ENCODE measurements around the gene JCAD. TPM values are rescaled to one million over a fixed set of nuclear protein-coding genes. Genes with fewer than 3 reads are reported as not detected.

The JCAD gene
- polyA plus RNA-seq, 1 of the 3 experiments (the other 2 are of a cell fraction): 19.0 TPM

- TF ChIP-seq, protein P1, sequence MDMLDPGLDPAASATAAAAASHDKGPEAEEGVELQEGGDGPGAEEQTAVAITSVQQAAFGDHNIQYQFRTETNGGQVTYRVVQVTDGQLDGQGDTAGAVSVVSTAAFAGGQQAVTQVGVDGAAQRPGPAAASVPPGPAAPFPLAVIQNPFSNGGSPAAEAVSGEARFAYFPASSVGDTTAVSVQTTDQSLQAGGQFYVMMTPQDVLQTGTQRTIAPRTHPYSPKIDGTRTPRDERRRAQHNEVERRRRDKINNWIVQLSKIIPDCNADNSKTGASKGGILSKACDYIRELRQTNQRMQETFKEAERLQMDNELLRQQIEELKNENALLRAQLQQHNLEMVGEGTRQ (IDR thresholded peaks at IDR 0.05; ENCODE audit: borderline replicate concordance, low read depth, low read length): no peak
Measured at GRCh38 chr10:30047924-30048531, 11.4 kb downstream of the JCAD start (continued).

- Histone ChIP-seq H3K27ac (ENCODE audit: low read depth in 2 of 2, low read length in 1 of 2) (no peak overlapping the region), H3K4me3 (ENCODE audit: low read depth in 2 of 2, low read length in 1 of 2) (no peak overlapping the region), H3K9me3 (no peaks in the 10 kb centered on the region), H3K36me3 (replicated peaks in 1 of 2; ENCODE audit: control insufficient read depth in 1 of 2, insufficient read depth in 2 of 2, low read length in 1 of 2) (peaks cover 49 to 73% of the 10 kb centered on the region in 2 experiments), H4K20me1 (ENCODE audit: insufficient read depth) (peaks cover 100% of the 10 kb centered on the region), H3K79me2 (ENCODE audit: insufficient read depth) (peaks cover 100% of the 10 kb centered on the region), H3K4me2 (no peak overlapping the region), H3K27me3 (ENCODE audit: insufficient read depth) (no peaks in the 10 kb centered on the region), H3K9me2 (no peaks in the 10 kb centered on the region), H2AFZ (ENCODE audit: low read depth) (no peak overlapping the region), H3F3A (replicated peaks; ENCODE audit: insufficient read depth) (peaks cover 7% of the 10 kb centered on the region), H3K9ac (no peak overlapping the region), H3K4me1 (ENCODE audit: control insufficient read depth in 1 of 2, insufficient read depth in 2 of 2, low read depth in 1 of 2, low read length in 1 of 2) (peaks cover 4 to 16% of the 10 kb centered on the region in 2 experiments; a peak in 3 of 4 replicates)
- TF ChIP-seq TEAD4 (IDR thresholded peaks at IDR 0.05; ENCODE audit: borderline replicate concordance, insufficient read depth): no peak
- no peak for TF ChIP-seq EZH2phosphoT487 (IDR thresholded peaks at IDR 0.05; ENCODE audit: borderline replicate concordance, low read depth)
- no peak for TF ChIP-seq MXI1 (IDR thresholded peaks at IDR 0.05; ENCODE audit: low read depth, low read length)
- no peak for TF ChIP-seq USF1 (IDR thresholded peaks at IDR 0.05; ENCODE audit: borderline replicate concordance, low read depth)
- no peak for TF ChIP-seq NRF1 (IDR thresholded peaks at IDR 0.05; ENCODE audit: low read depth, low read length)
- no peak for TF ChIP-seq YY1 (IDR thresholded peaks at IDR 0.05; ENCODE audit: low read depth)
- TF ChIP-seq NFIC (IDR thresholded peaks at IDR 0.05; ENCODE audit: borderline replicate concordance): no peak
- no peak for TF ChIP-seq TCF12 (IDR thresholded peaks at IDR 0.05)
- TF ChIP-seq CHD2 (IDR thresholded peaks at IDR 0.05; ENCODE audit: low read length, partially characterized antibody): no peak
- TF ChIP-seq RFX5 (IDR thresholded peaks at IDR 0.05; ENCODE audit: low read length): no peak
- no peak for DNase-seq
- CTCF ChIA-PET: no interaction called here
- WGBS (ENCODE audit: low lambda C conversion rate): over 99% methylated on average over 12 of the region's 21 CpGs
- POLR2A ChIA-PET: no interaction called here
Measured at GRCh38 chr10:30047430-30047829, 12.0 kb downstream of the JCAD start.

GRCh38 chr10:30046476-30046875 is 12.9 kb downstream of the JCAD start:
- CTCF ChIA-PET: no interaction called here
- Histone ChIP-seq H3K9ac (no peak overlapping the region), H3K79me2 (ENCODE audit: insufficient read depth) (peaks cover 100% of the 10 kb centered on the region), H3K4me1 (ENCODE audit: control insufficient read depth in 1 of 2, insufficient read depth in 2 of 2, low read depth in 1 of 2, low read length in 1 of 2) (peaks cover 4 to 6% of the 10 kb centered on the region in 2 experiments; a peak in 2 of 4 replicates), H3K27ac (ENCODE audit: low read depth in 2 of 2, low read length in 1 of 2) (no peak overlapping the region), H2AFZ (ENCODE audit: low read depth) (no peak overlapping the region), H3K9me3 (no peaks in the 10 kb centered on the region), H3F3A (replicated peaks; ENCODE audit: insufficient read depth) (peaks cover 7% of the 10 kb centered on the region), H3K4me2 (no peak overlapping the region), H3K36me3 (replicated peaks in 1 of 2; ENCODE audit: control insufficient read depth in 1 of 2, insufficient read depth in 2 of 2, low read length in 1 of 2) (peaks cover 56 to 70% of the 10 kb centered on the region in 2 experiments), H3K9me2 (no peaks in the 10 kb centered on the region), H3K27me3 (ENCODE audit: insufficient read depth) (no peaks in the 10 kb centered on the region), H3K4me3 (ENCODE audit: low read depth in 2 of 2, low read length in 1 of 2) (no peak overlapping the region), H4K20me1 (ENCODE audit: insufficient read depth) (peaks cover 100% of the 10 kb centered on the region)
- TF ChIP-seq MAX (IDR thresholded peaks at IDR 0.05; ENCODE audit: low read depth): no peak
- no peak for TF ChIP-seq EZH2phosphoT487 (IDR thresholded peaks at IDR 0.05; ENCODE audit: borderline replicate concordance, low read depth)
- TF ChIP-seq GABPA (IDR thresholded peaks at IDR 0.05; ENCODE audit: low read depth): no peak
- TF ChIP-seq MXI1 (IDR thresholded peaks at IDR 0.05; ENCODE audit: low read depth, low read length): no peak
- TF ChIP-seq GATA2 (CRISPR knock-in tag; IDR thresholded peaks at IDR 0.05): no peak
- TF ChIP-seq EP300 (IDR thresholded peaks at IDR 0.05; ENCODE audit: borderline replicate concordance in 1 of 2, low read depth in 1 of 2, low read length in 1 of 2): no peak
- TF ChIP-seq NRF1 (IDR thresholded peaks at IDR 0.05; ENCODE audit: low read depth, low read length): no peak
- TF ChIP-seq USF1 (IDR thresholded peaks at IDR 0.05; ENCODE audit: borderline replicate concordance, low read depth): no peak
- TF ChIP-seq RFX5 (IDR thresholded peaks at IDR 0.05; ENCODE audit: low read length): no peak
- TF ChIP-seq, protein P2, sequence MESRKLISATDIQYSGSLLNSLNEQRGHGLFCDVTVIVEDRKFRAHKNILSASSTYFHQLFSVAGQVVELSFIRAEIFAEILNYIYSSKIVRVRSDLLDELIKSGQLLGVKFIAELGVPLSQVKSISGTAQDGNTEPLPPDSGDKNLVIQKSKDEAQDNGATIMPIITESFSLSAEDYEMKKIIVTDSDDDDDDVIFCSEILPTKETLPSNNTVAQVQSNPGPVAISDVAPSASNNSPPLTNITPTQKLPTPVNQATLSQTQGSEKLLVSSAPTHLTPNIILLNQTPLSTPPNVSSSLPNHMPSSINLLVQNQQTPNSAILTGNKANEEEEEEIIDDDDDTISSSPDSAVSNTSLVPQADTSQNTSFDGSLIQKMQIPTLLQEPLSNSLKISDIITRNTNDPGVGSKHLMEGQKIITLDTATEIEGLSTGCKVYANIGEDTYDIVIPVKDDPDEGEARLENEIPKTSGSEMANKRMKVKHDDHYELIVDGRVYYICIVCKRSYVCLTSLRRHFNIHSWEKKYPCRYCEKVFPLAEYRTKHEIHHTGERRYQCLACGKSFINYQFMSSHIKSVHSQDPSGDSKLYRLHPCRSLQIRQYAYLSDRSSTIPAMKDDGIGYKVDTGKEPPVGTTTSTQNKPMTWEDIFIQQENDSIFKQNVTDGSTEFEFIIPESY (IDR thresholded peaks at IDR 0.05; ENCODE audit: borderline replicate concordance, low read depth): no peak
- WGBS (ENCODE audit: low lambda C conversion rate): 87% methylated on average over 3 of the region's 3 CpGs
- no peak for DNase-seq
- POLR2A ChIA-PET: no interaction called here
